GM23338 (cell line): ENCODE measurements around the gene GALM. TPM values are rescaled to one million over a fixed set of nuclear protein-coding genes. Genes with fewer than 3 reads are reported as not detected.

Source experiments
- ATAC-seq: fragments of 200-7000 bp; cut with Tn5 transposase; 3 replicates; pipeline ENCODE4 v1.9.1; 2020
- DNase-seq: peaks from one replicate; pipeline ENCODE4 v3.0.0-alpha.2; 2015; ENCODE audit warnings: low spot score
- H2AFZ ChIP-seq: fragments of 200-600 bp; sonication (generic); 2 replicates; pipeline ENCODE4 v1.8.0; 2016; ENCODE audit warnings: antibody characterized with exemption, mild to moderate bottlenecking, moderate library complexity
- H3F3A ChIP-seq: fragments of 200-600 bp; sonication (generic); replicated peaks from 2 replicates; pipeline ENCODE4 v1.8.0; 2017; ENCODE audit warnings: antibody characterized with exemption, mixed run types, low read depth
- H3K27ac ChIP-seq: fragments of 200-600 bp; sonication (generic); 2 replicates; pipeline ENCODE4 v1.6.1; 2016; ENCODE audit warnings: low read depth
- H3K27me3 ChIP-seq: fragments of 200-600 bp; sonication (generic); 2 replicates; pipeline ENCODE4 v1.8.0; 2016; ENCODE audit warnings: mild to moderate bottlenecking, mixed run types, moderate library complexity; ENCODE audit not compliant: insufficient read depth
- H3K36me3 ChIP-seq: fragments of 200-600 bp; sonication (generic); 2 replicates; pipeline ENCODE4 v1.8.0; 2016; ENCODE audit warnings: mild to moderate bottlenecking; ENCODE audit not compliant: insufficient read depth
- H3K4me1 ChIP-seq: fragments of 200-600 bp; sonication (generic); 2 replicates; pipeline ENCODE4 v1.8.0; 2016; ENCODE audit warnings: mild to moderate bottlenecking, moderate library complexity; ENCODE audit not compliant: insufficient read depth
- H3K4me2 ChIP-seq: fragments of 200-600 bp; sonication (generic); 2 replicates; pipeline ENCODE4 v1.7.1; 2017; ENCODE audit warnings: mixed run types
- H3K4me3 ChIP-seq: fragments of 200-600 bp; sonication (generic); 2 replicates; pipeline ENCODE4 v1.6.1; 2016; ENCODE audit warnings: mixed run types
- H3K79me2 ChIP-seq: fragments of 200-600 bp; sonication (generic); replicated peaks from 2 replicates; pipeline ENCODE4 v1.8.0; 2017; ENCODE audit warnings: mild to moderate bottlenecking; ENCODE audit not compliant: insufficient read depth
- H3K9me2 ChIP-seq: fragments of 200-600 bp; sonication (generic); 2 replicates; pipeline ENCODE4 v1.8.0; 2017; ENCODE audit not compliant: insufficient read depth
- H4K20me1 ChIP-seq: fragments of 200-600 bp; sonication (generic); replicated peaks from 2 replicates; pipeline ENCODE4 v1.8.0; 2017; ENCODE audit warnings: mild to moderate bottlenecking; ENCODE audit not compliant: insufficient read depth
- H3K27ac Mint-ChIP-seq: 2 replicates; pipeline ENCODE4 v1.8.0; 2020; ENCODE audit warnings: inconsistent platforms, mild to moderate bottlenecking, moderate library complexity, mixed read lengths
- H3K27me3 Mint-ChIP-seq: 3 replicates; pipeline ENCODE4 v1.8.0; 2022; ENCODE audit warnings: low read depth, mild to moderate bottlenecking, moderate library complexity, mixed read lengths, inconsistent platforms; ENCODE audit not compliant: insufficient read depth, poor library complexity
- H3K36me3 Mint-ChIP-seq: 3 replicates; pipeline ENCODE4 v1.8.0; 2021; ENCODE audit warnings: low read depth, mild to moderate bottlenecking, inconsistent platforms, moderate library complexity, mixed read lengths
- H3K4me1 Mint-ChIP-seq: 3 replicates; pipeline ENCODE4 v1.8.0; 2020; ENCODE audit warnings: mild to moderate bottlenecking, inconsistent platforms, mixed read lengths
- H3K4me3 Mint-ChIP-seq: 3 replicates; pipeline ENCODE4 v1.8.0; 2021; ENCODE audit warnings: moderate library complexity, mild to moderate bottlenecking, inconsistent platforms, mixed read lengths
- H3K9me3 Mint-ChIP-seq: 3 replicates; pipeline ENCODE4 v1.8.0; 2020; ENCODE audit warnings: moderate library complexity, mild to moderate bottlenecking, inconsistent platforms, mixed read lengths
- CREB1 ChIP-seq: fragments of 250-450 bp; sonication (Bioruptor Pico); IDR thresholded peaks from 2 replicates; pipeline ENCODE4 v1.5.0; 2020; ENCODE audit warnings: low read depth, mild to moderate bottlenecking, moderate library complexity
- CTCF ChIP-seq, 2 experiments: fragments of 200-600 bp in 1 of 2; sonication (generic) in 1 of 2; conservative IDR thresholded peaks; 2 replicates each; pipeline versions ENCODE4 v1.5.1 to v1.6.1; 2016 to 2017; ENCODE audit warnings: antibody characterized with exemption in 2 of 2, low read depth in 2 of 2, mild to moderate bottlenecking in 2 of 2, moderate library complexity in 1 of 2
- ETS1 ChIP-seq: IDR thresholded peaks from 2 replicates; pipeline ENCODE4 v1.6.1; 2016; ENCODE audit warnings: antibody characterized with exemption
- EZH2 ChIP-seq: fragments of 200-600 bp; sonication (generic); IDR thresholded peaks from one replicate; pipeline ENCODE4 v1.8.0; 2017; ENCODE audit warnings: antibody characterized with exemption, mild to moderate bottlenecking, low read depth; ENCODE audit not compliant: unreplicated experiment
- JUNB ChIP-seq: IDR thresholded peaks from one replicate; pipeline ENCODE4 v1.6.1; 2016; ENCODE audit warnings: antibody characterized with exemption; ENCODE audit not compliant: unreplicated experiment
- NANOG ChIP-seq: IDR thresholded peaks from 2 replicates; pipeline ENCODE4 v1.6.1; 2016; ENCODE audit warnings: antibody characterized with exemption, borderline replicate concordance
- POLR2AphosphoS5 ChIP-seq: IDR thresholded peaks from 2 replicates; pipeline ENCODE4 v1.6.1; 2016; ENCODE audit warnings: antibody characterized with exemption, low read depth
- REST ChIP-seq: IDR thresholded peaks from one replicate; pipeline ENCODE4 v1.6.1; 2018; ENCODE audit warnings: antibody characterized with exemption; ENCODE audit not compliant: unreplicated experiment
- STAT1 ChIP-seq: IDR thresholded peaks from one replicate; pipeline ENCODE4 v1.6.1; 2016; ENCODE audit warnings: antibody characterized with exemption; ENCODE audit not compliant: unreplicated experiment
- ZNF114 ChIP-seq: fragments of 250-450 bp; sonication (Bioruptor Pico); IDR thresholded peaks from 2 replicates; pipeline ENCODE4 v1.5.0; 2020; ENCODE audit warnings: mild to moderate bottlenecking, moderate library complexity
- ZNF331 ChIP-seq: fragments of 250-450 bp; sonication (Bioruptor Pico); IDR thresholded peaks from 2 replicates; pipeline ENCODE4 v1.5.0; 2020; ENCODE audit warnings: low read depth, mild to moderate bottlenecking, moderate library complexity
- ZNF462 ChIP-seq: fragments of 250-450 bp; sonication (Bioruptor Pico); IDR thresholded peaks from 2 replicates; pipeline ENCODE4 v1.5.0; 2020; ENCODE audit warnings: mild to moderate bottlenecking, moderate library complexity
- polyA plus RNA-seq: library from polyadenylated mRNA; unstranded; fragments of >200 nt; fragmentation: Nextera tagmentation; extraction: Ambion mirVana; gene quantifications from 2 replicates; pipeline ENCODE4 v1.2.1, GENCODE V29; 2016
- total RNA-seq: library from RNA; depleted of rRNA; stranded (reverse); fragments of >200 nt; shearing (Covaris generic); gene quantifications from 2 replicates; pipeline ENCODE4 v1.2.3, GENCODE V29; 2014

GALM gene
- total and polyA plus RNA-seq, 2 experiments from 2014 or later, result 9.3 to 21.6 TPM

GRCh38 chr2:38650717-38651116, 15.2 kb upstream of the GALM start:
- no peaks in the 10 kb centered on the region for H3K79me2 ChIP-seq

More at GRCh38 chr2:38650717-38651116, 15.2 kb upstream of the GALM start:
- Histone ChIP-seq H3K27ac (no peak overlapping the region), H3K4me2 (no peak overlapping the region), H3K4me3 (no peak overlapping the region), H3K36me3 (no peaks in the 10 kb centered on the region), H3K9me2 (0 out of 2 replicates have a peak, but pooled peaks cover 6% of the 10 kb centered on the region), H2AFZ (no peak overlapping the region; the same call in 1 of the 2 replicates), H3K27me3 (no peaks in the 10 kb centered on the region), H3K4me1 (no peaks in the 10 kb centered on the region), H4K20me1 (no peaks in the 10 kb centered on the region), H3F3A (no peaks in the 10 kb centered on the region)
- ATAC-seq, result no peak
- DNase-seq, result no peak
- H3K27me3 Mint-ChIP-seq, result peaks cover 3% of the 10 kb centered on the region
- H3K9me3 Mint-ChIP-seq, result no peaks in the 10 kb centered on the region
- no peak overlapping the region for H3K4me3 Mint-ChIP-seq
- H3K36me3 Mint-ChIP-seq, result no peaks in the 10 kb centered on the region
- no peak overlapping the region for H3K27ac Mint-ChIP-seq
- no peak for TF ChIP-seq ETS1
- no peak for TF ChIP-seq POLR2AphosphoS5
- no peak for TF ChIP-seq JUNB
- no peak for TF ChIP-seq STAT1
- TF ChIP-seq CREB1 (CRISPR knock-in tag), result no peak
- no peak for TF ChIP-seq REST
- no peak for TF ChIP-seq EZH2
- TF ChIP-seq NANOG, result no peak
- no peak for TF ChIP-seq CTCF (conservative IDR thresholded peaks at IDR 0.05; ENCODE audit: low read depth in 2 of 2)
- TF ChIP-seq ZNF331 (CRISPR knock-in tag), result no peak
- TF ChIP-seq ZNF462 (CRISPR knock-in tag), result no peak
- no peak for TF ChIP-seq ZNF114 (CRISPR knock-in tag)
- no peaks in the 10 kb centered on the region for H3K4me1 Mint-ChIP-seq
